Stimulated activated CD4-positive, alpha-beta T cell treated with anti-CD3 and anti-CD28 coated beads, Interleukin-15, amount 100 ng/mL, for 24 hours (primary cell): ENCODE data around the gene WFDC9.
A peak's percentile ranks its signal among the peaks of the same experiment; 100 is the strongest.
"Not testable (repeated sequence)": the region's sequence is repeated elsewhere in the genome, so short reads cannot be mapped to it uniquely, and the experiment has no call there.

Experiments
- DNase-seq: peaks from one replicate; pipeline ENCODE4 v3.0.0-alpha.2; 2020

The WFDC9 gene

GRCh38 chr20:45631184-45631583, at the start of gene WFDC9:
Gene WFDC9, minus strand, starts transcription at chr20:45631284. Its CDS starts 21,103 bp downstream, at chr20:45610181.
- DNase-seq: no peak

GRCh38 chr20:45679650-45680049, 48.6 kb upstream of the WFDC9 start:
- DNase-seq: no peak

- no peak for DNase-seq
Measured at GRCh38 chr20:45672765-45673164, 41.7 kb upstream of the WFDC9 start.

- DNase-seq: no peak
Measured at GRCh38 chr20:45670139-45670538, 39.1 kb upstream of the WFDC9 start, which contains the start of gene WFDC11. Gene WFDC11, minus strand, starts transcription at chr20:45670239. Its CDS starts 19,639 bp downstream, at chr20:45650600.

GRCh38 chr20:45657038-45657437, 26.0 kb upstream of the WFDC9 start:
- DNase-seq: not testable (repeated sequence)

- not testable (repeated sequence) for DNase-seq
Measured at GRCh38 chr20:45651726-45652125, 20.6 kb upstream of the WFDC9 start.

- DNase-seq: no peak
Measured at GRCh38 chr20:45649312-45649863, 18.3 kb upstream of the WFDC9 start.

GRCh38 chr20:45647441-45648050, 16.5 kb upstream of the WFDC9 start:
- DNase-seq: no peak

- no peak for DNase-seq
Measured at GRCh38 chr20:45646875-45647274, 15.8 kb upstream of the WFDC9 start.

- DNase-seq: not testable (repeated sequence)
Measured at GRCh38 chr20:45645869-45646268, 14.8 kb upstream of the WFDC9 start.

- DNase-seq: not testable (repeated sequence)
Measured at GRCh38 chr20:45641076-45641475, 10.0 kb upstream of the WFDC9 start.

- no peak for DNase-seq
Measured at GRCh38 chr20:45639687-45640086, 8.6 kb upstream of the WFDC9 start.

- no peak for DNase-seq
Measured at GRCh38 chr20:45636513-45636912, 5.4 kb upstream of the WFDC9 start.

GRCh38 chr20:45630371-45630770, 713 bp downstream of the WFDC9 start:
- no peak for DNase-seq

GRCh38 chr20:45629496-45630100, 1.5 kb downstream of the WFDC9 start, which contains the start of gene WFDC10A:
Gene WFDC10A, plus strand, starts transcription at chr20:45629739. Its CDS starts 75 bp downstream, at chr20:45629814.
- DNase-seq: peak; percentile 51

GRCh38 chr20:45626540-45626939, 4.5 kb downstream of the WFDC9 start:
- no peak for DNase-seq

GRCh38 chr20:45621593-45621992, 9.5 kb downstream of the WFDC9 start:
- no peak for DNase-seq

- DNase-seq: no peak
Measured at GRCh38 chr20:45617591-45617990, 13.5 kb downstream of the WFDC9 start.

- DNase-seq: no peak
Measured at GRCh38 chr20:45612314-45612713, 18.8 kb downstream of the WFDC9 start.

GRCh38 chr20:45611054-45611453, 20.0 kb downstream of the WFDC9 start:
- peak; percentile 82 for DNase-seq

GRCh38 chr20:45607810-45608209, 23.3 kb downstream of the WFDC9 start:
- no peak for DNase-seq

- no peak for DNase-seq
Measured at GRCh38 chr20:45595235-45595634, 35.8 kb downstream of the WFDC9 start.

GRCh38 chr20:45593498-45593897, 37.6 kb downstream of the WFDC9 start:
- DNase-seq: no peak

GRCh38 chr20:45592574-45593189, 38.4 kb downstream of the WFDC9 start:
- DNase-seq: peak; percentile 31
